ENCODE measurements around the gene SLC39A1. TPM values are rescaled to one million over a fixed set of nuclear protein-coding genes. Genes with fewer than 3 reads are reported as not detected.
A peak's percentile ranks its signal among the peaks of the same experiment; 100 is the strongest.

Gene SLC39A1
- polyA plus RNA-seq, 1 of the 3 experiments (the other 2 are of a cell fraction): 89.6 TPM

DNA sequence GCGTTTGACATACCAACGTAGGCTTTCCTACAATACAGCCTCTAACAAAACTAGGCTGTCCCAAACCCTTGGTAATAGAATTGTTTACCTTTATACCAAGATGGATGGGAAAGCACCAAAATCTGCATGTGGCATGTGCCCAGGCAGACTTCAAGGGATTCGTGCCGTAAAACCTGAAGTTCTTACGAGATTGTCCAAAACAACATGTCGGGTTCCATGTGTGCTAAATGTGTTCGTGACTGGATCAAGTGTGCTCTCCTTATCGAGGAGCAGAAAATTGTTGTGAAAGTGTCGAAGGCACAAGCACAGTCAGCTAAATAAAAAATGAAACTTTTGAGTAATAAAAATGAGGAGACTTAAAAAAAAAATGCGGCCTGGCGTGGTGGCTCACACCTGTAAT lies 32.3 kb upstream of the SLC39A1 start:
- Histone ChIP-seq H3K9me3 (no peaks in the 10 kb centered on the region), H3K4me2 (no peak overlapping the region), H3F3A (replicated peaks; ENCODE audit: insufficient read depth) (peaks cover 49% of the 10 kb centered on the region), H3K9ac (no peak overlapping the region), H4K20me1 (ENCODE audit: insufficient read depth) (peaks cover 8% of the 10 kb centered on the region; the same call in 1 of the 2 replicates), H3K79me2 (ENCODE audit: insufficient read depth) (peaks cover 24% of the 10 kb centered on the region), H3K27ac (ENCODE audit: low read depth in 2 of 2, low read length in 1 of 2) (no peak overlapping the region), H3K9me2 (no peaks in the 10 kb centered on the region), H3K4me3 (ENCODE audit: low read depth in 2 of 2, low read length in 1 of 2) (no peak overlapping the region), H2AFZ (ENCODE audit: low read depth) (no peak overlapping the region), H3K27me3 (ENCODE audit: insufficient read depth) (no peaks in the 10 kb centered on the region), H3K36me3 (replicated peaks in 1 of 2; ENCODE audit: control insufficient read depth in 1 of 2, insufficient read depth in 2 of 2, low read length in 1 of 2) (peaks cover 24 to 35% of the 10 kb centered on the region in 2 experiments), H3K4me1 (ENCODE audit: control insufficient read depth in 1 of 2, insufficient read depth in 2 of 2, low read depth in 1 of 2, low read length in 1 of 2) (peaks cover 15 to 17% of the 10 kb centered on the region in 2 experiments; a peak in 3 of 4 replicates)
- POLR2A ChIA-PET: interaction anchor here (0.6 kb wide), 1 partner anchor 118 kb away, joined by 3 read pairs; no protein-coding TSS in a partner anchor
- TF ChIP-seq FOSL2 (IDR thresholded peaks at IDR 0.05; ENCODE audit: borderline replicate concordance, low read depth) (no peak), REST (IDR thresholded peaks at IDR 0.05; ENCODE audit: low read depth, low read length) (no peak), RFX5 (IDR thresholded peaks at IDR 0.05; ENCODE audit: low read length) (no peak), TEAD4 (IDR thresholded peaks at IDR 0.05; ENCODE audit: borderline replicate concordance, insufficient read depth) (no peak), NFIC (IDR thresholded peaks at IDR 0.05; ENCODE audit: borderline replicate concordance) (no peak)
- TF ChIP-seq, protein P1, sequence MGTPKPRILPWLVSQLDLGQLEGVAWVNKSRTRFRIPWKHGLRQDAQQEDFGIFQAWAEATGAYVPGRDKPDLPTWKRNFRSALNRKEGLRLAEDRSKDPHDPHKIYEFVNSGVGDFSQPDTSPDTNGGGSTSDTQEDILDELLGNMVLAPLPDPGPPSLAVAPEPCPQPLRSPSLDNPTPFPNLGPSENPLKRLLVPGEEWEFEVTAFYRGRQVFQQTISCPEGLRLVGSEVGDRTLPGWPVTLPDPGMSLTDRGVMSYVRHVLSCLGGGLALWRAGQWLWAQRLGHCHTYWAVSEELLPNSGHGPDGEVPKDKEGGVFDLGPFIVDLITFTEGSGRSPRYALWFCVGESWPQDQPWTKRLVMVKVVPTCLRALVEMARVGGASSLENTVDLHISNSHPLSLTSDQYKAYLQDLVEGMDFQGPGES (IDR thresholded peaks at IDR 0.05; ENCODE audit: low read depth, low read length): no peak
- CTCF ChIA-PET: interaction anchor here (0.6 to 1.0 kb wide), 2 partner anchors 49 to 65 kb away, joined by 3 to 4 read pairs; partner anchors contain the start of gene DENND4B
- 98% methylated on average over 11 of the region's 11 CpGs for WGBS (ENCODE audit: low lambda C conversion rate)
- DNase-seq: no peak

DNA sequence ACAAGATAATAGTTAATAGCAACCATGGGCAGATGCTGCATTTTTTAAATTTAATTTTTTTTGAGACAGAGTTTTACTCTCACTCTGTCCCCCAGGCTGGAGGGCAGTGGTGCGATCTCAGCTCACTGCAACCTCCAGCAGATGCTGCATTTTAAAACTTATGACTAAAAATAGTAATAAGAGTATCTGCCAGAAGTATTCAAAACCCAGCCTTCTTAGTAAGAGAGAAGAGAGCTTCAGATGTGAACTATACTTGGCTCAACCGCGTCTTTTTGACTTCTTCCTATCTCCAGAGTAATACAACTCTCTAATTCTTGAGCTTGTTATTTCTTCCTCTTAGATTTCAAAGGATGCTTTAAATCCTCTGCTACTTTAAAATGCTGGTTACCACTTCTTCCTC lies 31.9 kb upstream of the SLC39A1 start:
- ChIA-PET CTCF (interaction anchor here (0.6 to 1.0 kb wide), 2 partner anchors 49 to 65 kb away, joined by 3 to 4 read pairs; partner anchors contain the start of gene DENND4B), POLR2A (interaction anchor here (0.6 kb wide), 1 partner anchor 119 kb away, joined by 3 read pairs; no protein-coding TSS in a partner anchor)
- WGBS (ENCODE audit: low lambda C conversion rate): 99% methylated on average over 3 of the region's 3 CpGs
- DNase-seq: no peak
- H3K27ac ChIP-seq (ENCODE audit: low read depth in 2 of 2, low read length in 1 of 2): no peak overlapping the region
- H3K9ac ChIP-seq: no peak overlapping the region
- peaks cover 17% of the 10 kb centered on the region in 2 experiments; a peak in 3 of 4 replicates for H3K4me1 ChIP-seq (ENCODE audit: control insufficient read depth in 1 of 2, insufficient read depth in 2 of 2, low read depth in 1 of 2, low read length in 1 of 2)
- peaks cover 24 to 35% of the 10 kb centered on the region in 2 experiments for H3K36me3 ChIP-seq (replicated peaks in 1 of 2; ENCODE audit: control insufficient read depth in 1 of 2, insufficient read depth in 2 of 2, low read length in 1 of 2)
- no peaks in the 10 kb centered on the region for H3K27me3 ChIP-seq (ENCODE audit: insufficient read depth)
- H4K20me1 ChIP-seq (ENCODE audit: insufficient read depth): peaks cover 8% of the 10 kb centered on the region; the same call in 1 of the 2 replicates
- no peaks in the 10 kb centered on the region for H3K9me3 ChIP-seq
- H3K79me2 ChIP-seq (ENCODE audit: insufficient read depth): peaks cover 24% of the 10 kb centered on the region
- TF ChIP-seq POLR2AphosphoS5 (IDR thresholded peaks at IDR 0.05; ENCODE audit: low read depth, low read length) (0 out of 2 replicates have a peak, but pooled peaks have one; percentile 3), GATA2 (CRISPR knock-in tag; IDR thresholded peaks at IDR 0.05) (no peak)
- H3F3A ChIP-seq (replicated peaks; ENCODE audit: insufficient read depth): peaks cover 49% of the 10 kb centered on the region
- H2AFZ ChIP-seq (ENCODE audit: low read depth): no peak overlapping the region
- no peaks in the 10 kb centered on the region for H3K9me2 ChIP-seq
- no peak overlapping the region for H3K4me3 ChIP-seq (ENCODE audit: low read depth in 2 of 2, low read length in 1 of 2)
- H3K4me2 ChIP-seq: no peak overlapping the region

Measured in SK-N-SH (cell line).